HG03097 (cell line): Measurements from ENCODE around the gene CATSPER4.

Experiments
- ATAC-seq: cut with Tn5 transposase; IDR thresholded peaks from one replicate; pipeline ENCODE4 v1.9.1; 2021; ENCODE audit not compliant: unreplicated experiment, low FRiP score

CATSPER4 gene

DNA sequence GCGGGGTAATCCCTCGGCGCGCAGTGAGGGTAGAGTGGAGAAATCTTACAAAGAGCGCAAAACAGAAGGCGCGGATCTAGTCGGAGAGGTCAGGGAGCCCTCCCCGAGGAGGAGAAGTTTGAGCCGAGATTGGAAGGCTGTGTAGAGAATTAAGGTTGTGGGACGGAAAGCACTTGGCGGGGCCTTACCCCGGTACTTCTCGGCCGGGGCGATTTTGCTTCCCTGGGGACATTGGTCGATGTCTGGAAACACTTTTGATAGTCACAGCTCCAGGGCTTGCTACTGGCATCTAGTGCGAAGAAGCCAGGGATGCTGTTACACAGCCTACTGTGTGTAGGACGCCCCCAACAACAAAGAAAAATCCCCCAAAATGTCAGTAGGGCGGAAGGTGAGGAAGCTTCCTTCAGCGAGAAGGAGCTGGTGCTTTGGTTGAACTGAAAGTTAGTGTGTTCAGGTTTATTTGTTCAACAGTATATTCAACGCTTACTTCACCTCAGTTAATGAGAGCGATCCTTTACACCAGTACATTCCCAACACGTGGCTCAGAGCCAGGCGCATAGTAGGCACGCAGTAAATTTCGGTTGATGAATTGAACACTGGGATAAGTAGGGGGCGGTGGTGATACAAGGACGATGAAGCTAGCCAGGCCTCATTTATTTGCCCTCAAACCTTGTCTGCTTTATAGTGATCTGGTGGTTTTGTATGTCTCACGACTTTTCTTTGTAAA lies 44.4 kb downstream of the CATSPER4 start:
- peak; percentile 2 for ATAC-seq

- no peak for ATAC-seq
These were observed 47.0 kb downstream of the CATSPER4 start for GRCh38 chr1:26237230-26237966.

GRCh38 chr1:26239936-26240335 lies 49.5 kb downstream of the CATSPER4 start:
- ATAC-seq: no peak
